NCI-H146 (cell line): ENCODE results near the gene ZSCAN12.

Experiments used
- DNase-seq: peaks from one replicate; lab custom pipeline; 2025; lab: John Stamatoyannopoulos, UW

The ZSCAN12 gene

GRCh38 chr6:28353981-28354676 lies 45.4 kb downstream of the ZSCAN12 start:
- no peak for DNase-seq

GRCh38 chr6:28353356-28353755 lies 46.2 kb downstream of the ZSCAN12 start:
- DNase-seq: no peak

- DNase-seq: no peak
These were observed 48.0 kb downstream of the ZSCAN12 start for GRCh38 chr6:28351493-28351925.

- no peak for DNase-seq
These were observed 48.5 kb downstream of the ZSCAN12 start for GRCh38 chr6:28351087-28351486.

- DNase-seq: peak; percentile 86
These were observed 49.4 kb downstream of the ZSCAN12 start, which contains the start of gene ZKSCAN3 for GRCh38 chr6:28349892-28350737. TSS of gene ZKSCAN3 (plus strand) at chr6:28349947. CDS start at chr6:28359587, 9,640 bp downstream.

- DNase-seq: peak; percentile 50
These were observed 50.1 kb downstream of the ZSCAN12 start for GRCh38 chr6:28349344-28349891.

- DNase-seq: no peak
These were observed 52.4 kb downstream of the ZSCAN12 start for GRCh38 chr6:28347119-28347518.

- DNase-seq: no peak
These were observed 54.3 kb downstream of the ZSCAN12 start for GRCh38 chr6:28345201-28345600.

- DNase-seq: no peak
These were observed 55.5 kb downstream of the ZSCAN12 start for GRCh38 chr6:28343898-28344677.

- DNase-seq: no peak
These were observed 59.0 kb downstream of the ZSCAN12 start for GRCh38 chr6:28340310-28341095.

- DNase-seq: peak; percentile 2
These were observed 62.4 kb downstream of the ZSCAN12 start for GRCh38 chr6:28337121-28337520.

- DNase-seq: peak; percentile 58
These were observed 63.0 kb downstream of the ZSCAN12 start for GRCh38 chr6:28336284-28337120.

GRCh38 chr6:28335564-28336283 lies 63.8 kb downstream of the ZSCAN12 start, which contains the start of gene ZSCAN31:
TSS of gene ZSCAN31 (minus strand) at chr6:28336148. CDS start at chr6:28329683, 6,465 bp downstream.
- DNase-seq: peak; percentile 94

GRCh38 chr6:28335040-28335563 lies 64.4 kb downstream of the ZSCAN12 start:
- no peak for DNase-seq

- DNase-seq: no peak
These were observed 65.1 kb downstream of the ZSCAN12 start for GRCh38 chr6:28334286-28335039.

GRCh38 chr6:28333599-28334018 lies 65.9 kb downstream of the ZSCAN12 start:
- DNase-seq: no peak

GRCh38 chr6:28333047-28333446 lies 66.5 kb downstream of the ZSCAN12 start:
- DNase-seq: no peak

- no peak for DNase-seq
These were observed 69.5 kb downstream of the ZSCAN12 start for GRCh38 chr6:28330041-28330440.
